Neural cell (in vitro differentiated cells): ENCODE data around the gene PML. TPM values are rescaled to one million over a fixed set of nuclear protein-coding genes. Genes with fewer than 3 reads are reported as not detected.

Source experiments
- H2AFZ ChIP-seq: fragments of 200-600, 300-800 bp; sonication (generic), shearing (Covaris generic); 2 replicates; pipeline ENCODE4 v1.6.0; 2014; ENCODE audit warnings: low read depth, mild to moderate bottlenecking, antibody characterized with exemption, low read length, moderate library complexity
- H3F3A ChIP-seq: fragments of 200-600 bp; shearing (Covaris generic); 2 replicates; pipeline ENCODE4 v1.6.1; 2016; ENCODE audit warnings: mild to moderate bottlenecking, moderate library complexity, mixed read lengths, antibody characterized with exemption, low read length; ENCODE audit not compliant: insufficient read depth, poor library complexity, severe bottlenecking
- H3K27ac ChIP-seq: fragments of 200-600, 300-800 bp; sonication (generic), shearing (Covaris generic); 2 replicates; pipeline ENCODE4 v1.5.1; 2014; ENCODE audit warnings: mild to moderate bottlenecking, low read length, moderate library complexity
- H3K27me3 ChIP-seq: fragments of 300-800, 200-600 bp; sonication (generic), shearing (Covaris generic); 2 replicates; pipeline ENCODE4 v1.6.0; 2014; ENCODE audit warnings: mild to moderate bottlenecking, low read depth, low read length, moderate library complexity; ENCODE audit not compliant: insufficient read depth
- H3K36me3 ChIP-seq: fragments of 300-800, 200-600 bp; sonication (generic), shearing (Covaris generic); 2 replicates; pipeline ENCODE4 v1.5.1; 2014; ENCODE audit warnings: mild to moderate bottlenecking, antibody characterized with exemption, low read length, moderate library complexity; ENCODE audit not compliant: insufficient read depth
- H3K4me2 ChIP-seq: fragments of 300-800, 200-600 bp; sonication (generic), shearing (Covaris generic); 2 replicates; pipeline ENCODE4 v1.6.0; 2014; ENCODE audit warnings: mild to moderate bottlenecking, low read length
- H3K4me3 ChIP-seq: fragments of 300-800, 200-600 bp; sonication (generic), shearing (Covaris generic); 2 replicates; pipeline ENCODE4 v1.5.1; 2014; ENCODE audit warnings: mild to moderate bottlenecking, low read length, moderate library complexity
- H3K79me2 ChIP-seq: fragments of 200-600 bp; shearing (Covaris generic); replicated peaks from 2 replicates; pipeline ENCODE4 v1.6.0; 2014; ENCODE audit warnings: mild to moderate bottlenecking, low read length, moderate library complexity; ENCODE audit not compliant: insufficient read depth
- H3K9ac ChIP-seq: fragments of 300-800, 200-600 bp; sonication (generic), shearing (Covaris generic); 2 replicates; pipeline ENCODE4 v1.6.1; 2016; ENCODE audit warnings: mild to moderate bottlenecking, low read length, mixed read lengths
- H3K9me2 ChIP-seq: fragments of 200-600 bp; shearing (Covaris generic); 2 replicates; pipeline ENCODE4 v1.6.1; 2016; ENCODE audit warnings: mild to moderate bottlenecking, low read length, mixed read lengths; ENCODE audit not compliant: insufficient read depth
- H3K9me3 ChIP-seq: fragments of 200-600, 300-800 bp; sonication (generic), shearing (Covaris generic); 2 replicates; pipeline ENCODE4 v1.6.1; 2016; ENCODE audit warnings: mild to moderate bottlenecking, mixed run types, low read length, moderate library complexity, mixed read lengths
- H4K20me1 ChIP-seq: fragments of 200-600 bp; shearing (Covaris generic); 2 replicates; pipeline ENCODE4 v1.6.1; 2016; ENCODE audit warnings: mild to moderate bottlenecking, mixed run types; ENCODE audit not compliant: insufficient read depth
- EP300 ChIP-seq: fragments of 450-650 bp; conservative IDR thresholded peaks from 2 replicates; pipeline ENCODE4 v1.6.1; 2014; ENCODE audit warnings: antibody characterized with exemption, mild to moderate bottlenecking, moderate library complexity; ENCODE audit not compliant: poor library complexity, severe bottlenecking
- EZH2 ChIP-seq: fragments of 200-600, 300-800 bp; shearing (Covaris generic), sonication (generic); IDR thresholded peaks from 2 replicates; pipeline ENCODE4 v1.6.1; 2014; ENCODE audit warnings: antibody characterized with exemption, low read length, borderline replicate concordance, mild to moderate bottlenecking; ENCODE audit not compliant: insufficient read depth, poor library complexity, severe bottlenecking
- MXI1 ChIP-seq: fragments of 450-650 bp; conservative IDR thresholded peaks from 2 replicates; pipeline ENCODE4 v1.6.1; 2014; ENCODE audit warnings: antibody characterized with exemption, mild to moderate bottlenecking; ENCODE audit not compliant: poor library complexity, severe bottlenecking
- POLR2AphosphoS5 ChIP-seq: IDR thresholded peaks from 2 replicates; pipeline ENCODE4 v1.6.1; 2012
- RAD21 ChIP-seq: fragments of 450-650 bp; conservative IDR thresholded peaks from 2 replicates; pipeline ENCODE4 v1.6.1; 2014; ENCODE audit warnings: antibody characterized with exemption, mild to moderate bottlenecking, moderate library complexity
- SMC3 ChIP-seq: fragments of 450-650 bp; conservative IDR thresholded peaks from 2 replicates; pipeline ENCODE4 v1.6.1; 2014; ENCODE audit warnings: antibody characterized with exemption, mild to moderate bottlenecking, moderate library complexity; ENCODE audit not compliant: poor library complexity
- TAF1 ChIP-seq: IDR thresholded peaks from 2 replicates; pipeline ENCODE4 v1.6.1; 2012; ENCODE audit warnings: low read depth
- polyA plus RNA-seq: library from polyadenylated mRNA; depleted of rRNA; stranded (reverse); fragments of >200 nt; gene quantifications from 2 replicates; pipeline ENCODE4 v1.2.3, GENCODE V29; 2014
- TF ChIP-seq, protein P1 (sequence below): IDR thresholded peaks from 2 replicates; pipeline ENCODE4 v1.6.1; 2012; ENCODE audit warnings: borderline replicate concordance
- TF ChIP-seq, protein P2 (sequence below): fragments of 450-650 bp; IDR thresholded peaks from 2 replicates; pipeline ENCODE4 v1.5.1; 2014; ENCODE audit warnings: antibody characterized with exemption, mild to moderate bottlenecking, moderate library complexity; ENCODE audit not compliant: poor library complexity, severe bottlenecking

The PML gene
- polyA plus RNA-seq, 1 donor from 2014 or later = 4.7 TPM

DNA sequence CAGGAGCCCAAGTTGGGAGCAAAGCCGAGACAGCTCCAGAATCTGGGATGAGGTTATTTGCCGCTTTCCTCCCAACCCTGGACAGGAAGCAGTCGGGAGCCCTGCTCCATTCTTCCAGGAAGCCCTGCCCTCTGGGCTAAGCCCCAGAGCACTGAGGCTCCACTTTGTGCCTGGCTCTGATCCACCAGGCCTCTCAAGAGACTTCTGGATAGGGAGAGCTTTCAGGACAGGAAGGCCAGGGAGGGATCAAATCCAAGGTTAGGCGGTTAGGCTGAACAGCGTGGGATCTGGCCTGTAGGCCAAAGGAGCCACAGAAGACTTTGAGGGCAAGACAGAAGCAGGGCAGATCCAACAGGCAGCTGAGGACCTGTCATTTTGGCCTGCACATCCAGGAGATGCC, 3.3 kb upstream of the PML start:
- peak overlapping the region; percentile 89 for H3K4me2 ChIP-seq
- H3K9me3 ChIP-seq = no peaks in the 10 kb centered on the region
- H3K9me2 ChIP-seq = no peaks in the 10 kb centered on the region
- H3K36me3 ChIP-seq = no peaks in the 10 kb centered on the region
- H3K9ac ChIP-seq = peak overlapping the region; percentile 93
- no peaks in the 10 kb centered on the region for H4K20me1 ChIP-seq
- peaks cover 18% of the 10 kb centered on the region for H3K79me2 ChIP-seq
- TF ChIP-seq POLR2AphosphoS5 = no peak
- H3K27me3 ChIP-seq = no peaks in the 10 kb centered on the region
- H3K4me3 ChIP-seq = peak overlapping the region; percentile 99
- peak overlapping the region; percentile 80 for H2AFZ ChIP-seq
- H3F3A ChIP-seq = no peaks in the 10 kb centered on the region
- no peak overlapping the region for H3K27ac ChIP-seq

GRCh38 chr15:73991726-73992593, 2.6 kb upstream of the PML start, which contains the start of gene STOML1:
Gene STOML1 (minus strand): TSS chr15:73992295. CDS start chr15:73992223, 72 bp downstream.
- Histone ChIP-seq H3K4me3 (peak within 1 kb of the TSS; percentile 99), H3K36me3 (no peaks in the 10 kb centered on the region), H2AFZ (peak within 1 kb of the TSS; percentile 80), H3K9me2 (no peaks in the 10 kb centered on the region), H4K20me1 (no peaks in the 10 kb centered on the region), H3K79me2 (peaks cover 19% of the 10 kb centered on the region), H3K27me3 (no peaks in the 10 kb centered on the region), H3K27ac (peak within 1 kb of the TSS; percentile 57), H3K9me3 (no peaks in the 10 kb centered on the region), H3K4me2 (peak within 1 kb of the TSS; percentile 89), H3K9ac (peak within 1 kb of the TSS; percentile 93), H3F3A (no peaks in the 10 kb centered on the region)
- TF ChIP-seq, protein P1, sequence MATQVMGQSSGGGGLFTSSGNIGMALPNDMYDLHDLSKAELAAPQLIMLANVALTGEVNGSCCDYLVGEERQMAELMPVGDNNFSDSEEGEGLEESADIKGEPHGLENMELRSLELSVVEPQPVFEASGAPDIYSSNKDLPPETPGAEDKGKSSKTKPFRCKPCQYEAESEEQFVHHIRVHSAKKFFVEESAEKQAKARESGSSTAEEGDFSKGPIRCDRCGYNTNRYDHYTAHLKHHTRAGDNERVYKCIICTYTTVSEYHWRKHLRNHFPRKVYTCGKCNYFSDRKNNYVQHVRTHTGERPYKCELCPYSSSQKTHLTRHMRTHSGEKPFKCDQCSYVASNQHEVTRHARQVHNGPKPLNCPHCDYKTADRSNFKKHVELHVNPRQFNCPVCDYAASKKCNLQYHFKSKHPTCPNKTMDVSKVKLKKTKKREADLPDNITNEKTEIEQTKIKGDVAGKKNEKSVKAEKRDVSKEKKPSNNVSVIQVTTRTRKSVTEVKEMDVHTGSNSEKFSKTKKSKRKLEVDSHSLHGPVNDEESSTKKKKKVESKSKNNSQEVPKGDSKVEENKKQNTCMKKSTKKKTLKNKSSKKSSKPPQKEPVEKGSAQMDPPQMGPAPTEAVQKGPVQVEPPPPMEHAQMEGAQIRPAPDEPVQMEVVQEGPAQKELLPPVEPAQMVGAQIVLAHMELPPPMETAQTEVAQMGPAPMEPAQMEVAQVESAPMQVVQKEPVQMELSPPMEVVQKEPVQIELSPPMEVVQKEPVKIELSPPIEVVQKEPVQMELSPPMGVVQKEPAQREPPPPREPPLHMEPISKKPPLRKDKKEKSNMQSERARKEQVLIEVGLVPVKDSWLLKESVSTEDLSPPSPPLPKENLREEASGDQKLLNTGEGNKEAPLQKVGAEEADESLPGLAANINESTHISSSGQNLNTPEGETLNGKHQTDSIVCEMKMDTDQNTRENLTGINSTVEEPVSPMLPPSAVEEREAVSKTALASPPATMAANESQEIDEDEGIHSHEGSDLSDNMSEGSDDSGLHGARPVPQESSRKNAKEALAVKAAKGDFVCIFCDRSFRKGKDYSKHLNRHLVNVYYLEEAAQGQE = no peak
- TF ChIP-seq MXI1 (peak; percentile 92), POLR2AphosphoS5 (peak; percentile 82), EP300 (peak; percentile 66), EZH2 (no peak), TAF1 (peak; percentile 68), RAD21 (peak; percentile 13), SMC3 (no peak)
- TF ChIP-seq, protein P2, sequence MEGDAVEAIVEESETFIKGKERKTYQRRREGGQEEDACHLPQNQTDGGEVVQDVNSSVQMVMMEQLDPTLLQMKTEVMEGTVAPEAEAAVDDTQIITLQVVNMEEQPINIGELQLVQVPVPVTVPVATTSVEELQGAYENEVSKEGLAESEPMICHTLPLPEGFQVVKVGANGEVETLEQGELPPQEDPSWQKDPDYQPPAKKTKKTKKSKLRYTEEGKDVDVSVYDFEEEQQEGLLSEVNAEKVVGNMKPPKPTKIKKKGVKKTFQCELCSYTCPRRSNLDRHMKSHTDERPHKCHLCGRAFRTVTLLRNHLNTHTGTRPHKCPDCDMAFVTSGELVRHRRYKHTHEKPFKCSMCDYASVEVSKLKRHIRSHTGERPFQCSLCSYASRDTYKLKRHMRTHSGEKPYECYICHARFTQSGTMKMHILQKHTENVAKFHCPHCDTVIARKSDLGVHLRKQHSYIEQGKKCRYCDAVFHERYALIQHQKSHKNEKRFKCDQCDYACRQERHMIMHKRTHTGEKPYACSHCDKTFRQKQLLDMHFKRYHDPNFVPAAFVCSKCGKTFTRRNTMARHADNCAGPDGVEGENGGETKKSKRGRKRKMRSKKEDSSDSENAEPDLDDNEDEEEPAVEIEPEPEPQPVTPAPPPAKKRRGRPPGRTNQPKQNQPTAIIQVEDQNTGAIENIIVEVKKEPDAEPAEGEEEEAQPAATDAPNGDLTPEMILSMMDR = peak; percentile 98
